NCI-H2196 treated with DMSO at 0.1 percent for 48 hours (cell line): ENCODE measurements around the gene H6PD.

Experiments
- DNase-seq: peaks from one replicate; lab custom pipeline; 2025; ENCODE audit not compliant: unreplicated experiment; lab: John Stamatoyannopoulos, UW

Gene H6PD

GRCh38 chr1:9275161-9275560 is 40.6 kb downstream of the H6PD start:
- no peak for DNase-seq

GRCh38 chr1:9275567-9276034 is 41.0 kb downstream of the H6PD start:
- DNase-seq, result no peak

GRCh38 chr1:9278116-9278515 is 43.5 kb downstream of the H6PD start:
- no peak for DNase-seq

DNA sequence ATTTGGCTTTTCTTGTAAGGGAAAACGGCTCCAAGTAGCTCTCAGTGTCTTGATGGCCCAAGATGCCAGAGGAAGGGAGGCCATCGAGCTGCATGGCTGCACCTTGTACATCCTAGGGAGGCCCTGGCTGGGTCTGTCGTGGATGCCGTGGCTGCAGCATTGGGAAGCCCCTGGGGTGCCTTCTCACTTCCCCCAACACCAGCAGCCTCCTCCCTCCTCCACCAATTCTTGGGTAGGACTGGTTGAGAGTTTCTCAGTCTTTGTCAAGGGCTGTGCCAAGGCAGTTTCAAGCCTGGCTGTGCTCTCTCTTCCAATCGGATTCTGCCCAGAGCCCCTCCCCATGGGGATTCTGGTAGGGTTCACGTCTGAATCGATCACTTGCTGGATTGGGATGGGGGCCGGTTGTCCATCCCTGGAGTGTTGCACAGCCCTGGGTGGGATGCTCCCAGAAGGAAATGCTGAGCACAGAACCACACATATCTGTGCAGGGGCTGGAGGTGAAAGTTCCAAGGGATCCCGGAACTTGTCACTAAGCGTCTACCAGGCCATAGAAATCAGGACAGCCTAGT is 44.1 kb downstream of the H6PD start:
- no peak for DNase-seq

DNA sequence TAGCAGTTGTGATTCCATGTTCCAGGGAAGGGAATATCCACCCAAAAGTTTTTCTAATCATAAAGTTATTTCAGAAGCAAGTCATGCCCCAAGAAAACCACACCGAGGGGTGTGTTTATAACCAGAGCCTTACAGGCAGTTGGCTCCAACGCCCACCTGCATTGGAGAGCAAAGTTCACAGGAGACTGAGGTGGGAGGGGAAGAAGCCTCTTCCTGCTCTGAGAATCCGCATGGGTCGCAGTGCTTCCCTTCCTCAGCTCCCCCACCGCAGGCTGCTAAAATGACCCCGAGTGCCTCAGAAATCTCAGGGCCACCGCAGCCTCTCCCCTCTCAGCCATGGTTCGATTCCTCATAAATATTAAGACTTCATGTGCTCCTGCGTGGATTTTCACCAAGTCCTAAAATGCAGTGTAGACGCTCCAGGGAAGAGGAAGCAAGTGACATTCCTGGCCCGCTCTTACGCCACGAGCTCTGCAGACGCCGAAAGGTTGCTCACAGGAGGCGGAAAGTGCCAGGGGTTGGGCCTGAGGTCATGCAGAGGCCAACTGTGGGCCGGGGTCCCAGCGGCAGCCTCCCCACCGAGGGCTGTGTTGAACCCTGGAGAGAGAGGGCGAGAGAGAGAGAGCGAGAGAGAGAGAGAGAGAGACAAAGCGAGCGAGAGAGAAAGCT is 44.7 kb downstream of the H6PD start:
- no peak for DNase-seq

DNA sequence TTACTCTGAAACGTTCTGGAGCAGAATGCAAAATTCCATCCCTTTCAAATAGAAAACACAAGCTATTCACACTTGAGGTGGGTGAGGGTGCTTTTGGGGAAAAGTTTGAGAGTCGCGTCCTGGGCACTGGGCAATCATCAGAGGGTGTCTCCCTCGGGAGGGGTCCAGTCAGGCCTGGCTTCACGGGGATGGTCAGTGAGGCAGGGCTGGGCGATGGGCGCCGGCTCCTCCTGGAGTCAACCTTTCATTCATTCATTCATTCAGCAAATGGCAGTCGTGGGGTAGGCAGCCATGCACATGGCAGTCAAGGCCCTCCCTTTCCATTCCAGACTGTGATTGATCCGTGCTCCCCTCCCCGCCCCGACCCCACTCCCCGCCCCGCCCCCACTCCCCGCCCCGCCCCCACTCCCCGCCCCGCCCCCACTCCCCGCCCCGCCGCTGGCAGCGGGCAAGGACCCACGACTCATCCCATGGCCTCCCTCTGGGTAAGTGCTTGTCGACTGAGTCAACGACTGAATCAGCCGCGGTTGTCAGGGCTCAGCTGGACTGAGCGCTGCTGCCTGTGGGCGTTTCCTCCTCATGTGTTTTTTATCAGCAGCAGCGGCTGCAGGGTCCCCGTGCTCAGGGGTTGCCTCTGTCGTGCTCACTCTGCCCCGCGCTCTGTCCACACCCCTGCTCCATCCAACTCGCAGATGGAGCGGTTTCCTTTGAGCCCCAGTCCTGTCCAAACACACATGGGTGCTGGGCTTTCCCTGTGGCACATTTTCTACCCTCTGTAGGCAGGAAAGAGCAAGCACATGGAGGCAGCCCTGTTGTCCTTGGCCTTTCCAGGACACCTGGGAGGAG is 45.7 kb downstream of the H6PD start:
- no peak for DNase-seq

- DNase-seq, result no peak
Measured at GRCh38 chr1:9281071-9281827, 46.7 kb downstream of the H6PD start.

DNA sequence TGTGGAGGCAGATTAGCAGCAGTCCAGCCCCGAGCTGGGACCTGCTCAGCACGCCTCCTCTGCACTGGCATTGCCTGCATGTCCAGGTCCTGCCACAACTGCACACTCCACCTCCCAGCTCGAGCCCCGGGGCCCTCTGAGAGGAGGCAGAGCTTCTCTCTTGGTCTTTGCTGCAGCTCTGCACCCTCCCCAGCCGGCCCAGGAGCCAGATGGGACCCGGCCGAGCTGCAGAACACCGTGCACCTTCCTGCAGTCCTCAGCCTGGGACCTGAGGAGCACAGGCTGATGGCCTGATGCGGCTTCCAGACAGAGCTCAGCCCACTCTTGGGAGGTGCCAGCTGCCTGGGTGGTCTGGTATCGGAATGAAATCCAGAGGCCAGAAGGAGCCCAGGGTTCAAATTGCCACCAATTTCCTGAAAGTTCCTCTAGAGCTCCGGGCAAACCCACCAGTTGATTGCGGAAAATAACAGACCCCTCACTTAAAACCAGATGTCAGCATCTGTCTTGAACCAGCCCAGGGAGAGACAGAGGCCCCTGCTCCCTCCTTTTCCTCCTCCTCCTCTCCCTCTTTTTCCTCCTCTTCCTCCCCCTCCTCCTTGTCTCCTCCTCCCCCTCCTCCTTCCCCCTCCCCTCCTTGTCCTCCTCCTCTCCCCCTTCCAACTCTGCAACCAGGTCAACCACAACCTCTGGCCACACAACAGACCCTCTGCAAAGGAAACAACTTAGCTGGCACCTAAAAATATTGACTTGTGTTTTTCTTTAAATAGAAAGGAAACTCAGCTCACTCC is 47.5 kb downstream of the H6PD start:
- no peak for DNase-seq

- no peak for DNase-seq
Measured at GRCh38 chr1:9282696-9282955, 48.1 kb downstream of the H6PD start.

GRCh38 chr1:9284061-9284460 is 49.5 kb downstream of the H6PD start:
- DNase-seq, result no peak

DNA sequence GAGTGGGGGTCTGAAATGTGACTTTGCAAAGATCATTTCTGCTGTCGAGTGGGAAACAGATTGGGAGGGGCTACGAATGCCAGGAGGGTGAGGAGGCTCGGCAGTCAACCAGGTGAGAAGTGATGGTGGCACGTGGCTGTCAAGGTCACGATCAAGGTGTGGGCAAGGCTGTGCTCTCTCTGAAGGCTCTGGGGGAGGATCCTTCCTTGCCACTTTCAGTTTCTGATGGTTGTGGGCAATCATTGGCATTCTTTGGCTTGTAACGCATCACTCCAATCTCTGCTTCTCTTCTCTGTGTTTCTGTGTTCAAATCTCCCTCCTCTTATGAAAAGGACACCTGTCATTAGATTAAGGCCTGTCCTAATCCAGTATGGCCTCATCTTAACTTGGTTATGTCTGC is 52.0 kb downstream of the H6PD start:
- no peak for DNase-seq

DNA sequence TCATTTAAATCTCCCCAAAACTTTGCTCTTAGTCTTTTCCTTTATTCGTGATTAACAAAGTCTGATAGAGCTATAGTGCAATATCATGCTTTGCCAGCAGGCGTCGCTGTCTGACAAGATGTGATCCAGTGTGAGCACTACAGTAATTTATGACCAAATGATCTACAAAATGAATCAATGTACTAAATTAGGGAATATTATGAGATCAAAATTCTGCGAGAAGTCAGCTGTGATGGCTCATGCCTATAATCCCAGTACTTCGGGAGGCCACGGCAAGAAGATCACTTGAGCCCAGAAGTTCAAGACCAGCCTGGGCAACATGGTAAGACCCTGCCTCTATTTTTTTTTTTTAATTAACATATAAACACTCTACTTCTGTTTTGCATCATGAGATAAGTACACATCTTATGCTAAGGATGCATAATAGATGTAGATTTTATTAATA is 54.5 kb downstream of the H6PD start:
- DNase-seq, result no peak

GRCh38 chr1:9289711-9290485 is 55.3 kb downstream of the H6PD start:
- no peak for DNase-seq

- no peak for DNase-seq
Measured at GRCh38 chr1:9291914-9292360, 57.4 kb downstream of the H6PD start.

GRCh38 chr1:9292361-9293240 is 58.0 kb downstream of the H6PD start, which contains the start of gene SPSB1:
Gene SPSB1 (plus strand): TSS chr1:9292894. CDS start chr1:9355892, 62,998 bp downstream.
- peak; percentile 55 for DNase-seq

DNA sequence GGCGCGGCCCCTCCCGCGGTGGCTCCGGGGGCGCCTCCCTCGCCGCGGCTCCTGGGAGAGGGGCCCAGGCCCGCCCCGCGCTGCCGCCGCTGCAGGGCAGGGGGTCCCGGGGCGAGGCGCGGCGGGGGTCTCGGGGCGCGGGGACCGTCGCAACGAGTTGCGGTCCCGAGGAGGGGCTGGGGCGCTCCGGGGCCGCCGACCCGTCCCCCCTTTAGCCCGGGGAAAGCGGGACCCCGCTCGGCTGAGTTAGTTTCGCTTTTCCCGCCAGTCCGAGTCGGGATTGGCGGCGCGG is 58.6 kb downstream of the H6PD start:
- no peak for DNase-seq

DNA sequence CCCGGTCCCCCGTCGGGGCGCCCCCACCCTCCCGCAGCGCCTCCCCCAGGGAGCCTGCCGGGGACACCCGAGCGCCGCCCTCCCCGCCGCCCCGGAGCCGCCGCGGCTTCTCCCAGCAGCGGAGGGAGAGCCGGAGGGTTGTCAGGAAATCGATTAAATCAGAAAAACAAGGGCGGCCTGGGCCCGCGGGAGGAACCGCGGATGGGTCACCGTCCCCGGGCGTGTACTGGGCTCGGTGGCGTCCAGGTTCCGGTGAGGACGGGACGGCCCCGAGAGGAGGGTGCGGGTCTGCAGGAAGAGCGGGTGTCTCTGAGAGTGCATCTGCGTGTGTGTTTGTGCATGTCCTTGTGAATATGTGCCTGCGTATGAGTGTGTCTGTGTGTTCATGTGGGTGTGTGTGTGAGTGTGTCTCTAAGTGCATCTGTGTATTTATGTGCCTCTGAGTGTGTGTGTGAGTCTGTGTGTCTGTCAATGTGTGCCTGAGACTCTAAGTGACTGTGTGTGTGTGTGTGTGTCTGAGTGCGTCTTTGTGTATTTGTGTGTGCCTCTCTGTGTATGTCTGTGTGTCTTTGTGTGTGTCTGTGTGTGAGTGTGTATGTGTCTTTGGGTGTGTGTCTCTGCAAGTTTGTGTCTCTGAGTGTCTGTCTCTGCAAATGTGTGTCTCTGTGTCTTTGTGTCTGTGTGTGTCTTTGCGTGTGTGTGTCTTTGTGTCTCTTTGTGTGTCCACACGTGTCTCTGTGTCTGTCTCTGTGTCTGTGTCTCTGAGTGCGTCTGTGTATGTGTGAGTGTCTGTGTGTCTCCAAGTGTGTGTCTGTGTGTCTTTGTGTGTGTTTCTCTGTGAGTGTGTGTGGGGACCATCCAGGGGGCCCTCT is 59.2 kb downstream of the H6PD start:
- DNase-seq, result no peak

GRCh38 chr1:9294405-9294773 is 59.8 kb downstream of the H6PD start:
- no peak for DNase-seq
